BJ (cell line): ENCODE results near the gene TAF7. TPM values are rescaled to one million over a fixed set of nuclear protein-coding genes. Genes with fewer than 3 reads are reported as not detected.
"Not testable (repeated sequence)": the region's sequence is repeated elsewhere in the genome, so short reads cannot be mapped to it uniquely, and the experiment has no call there.

Experiments used
- CTCF ChIA-PET: fragments of 350-600 bp; formaldehyde crosslinking; extraction: SDS; loops from one replicate; lab custom pipeline; 2021; ENCODE audit warnings: antibody characterized with exemption, inconsistent platforms; lab: Yijun Ruan, JAX
- POLR2A ChIA-PET: fragments of 300-600 bp; sonication (Branson Sonifier 250); formaldehyde crosslinking; extraction: SDS; loops from one replicate; lab custom pipeline; 2021; ENCODE audit warnings: antibody characterized with exemption; lab: Charles Lee
- DNase-seq: peaks from one replicate; pipeline ENCODE4 v3.0.0-alpha.2; 2011; ENCODE audit warnings: low read depth
- H3K27me3 ChIP-seq: 2 replicates; pipeline ENCODE4 v1.6.0; 2011; ENCODE audit warnings: low read length; ENCODE audit not compliant: control insufficient read depth, insufficient read depth
- H3K36me3 ChIP-seq: 2 replicates; pipeline ENCODE4 v1.5.1; 2011; ENCODE audit warnings: low read length; ENCODE audit not compliant: control insufficient read depth, insufficient read depth
- H3K4me3 ChIP-seq: 2 replicates; pipeline ENCODE4 v1.5.1; 2011; ENCODE audit warnings: low read depth, mild to moderate bottlenecking, control low read depth, low read length
- CTCF ChIP-seq: IDR thresholded peaks from 2 replicates; pipeline ENCODE4 v1.5.1; 2011; ENCODE audit warnings: low read depth, mild to moderate bottlenecking, control low read depth, inconsistent platforms, low read length, moderate library complexity; ENCODE audit not compliant: insufficient read depth
- polyA plus RNA-seq: library from polyadenylated mRNA; depleted of rRNA; stranded (reverse); fragments of >200 nt; gene quantifications from 2 replicates; pipeline ENCODE4 v1.2.3, GENCODE V29; 2011

Gene TAF7
- polyA plus RNA-seq, 1 experiment, result 25.5 TPM

- DNase-seq, result no peak
- CTCF ChIA-PET, result interaction anchor here (0.8 to 11.7 kb wide), 20 partner anchors 10 to 299 kb away, joined by 3 to 85 read pairs (median 4); partner anchors contain the start of genes DIAPH1, PCDHB9, PCDHGA1 and PCDHGA10
- no peak for TF ChIP-seq CTCF
- H3K27me3 ChIP-seq, result no peaks in the 10 kb centered on the region
- peaks cover 2% of the 10 kb centered on the region for H3K36me3 ChIP-seq
- H3K4me3 ChIP-seq, result peak overlapping the region; percentile 73
- POLR2A ChIA-PET, result interaction anchor here (1.5 kb wide), 1 partner anchor 9 kb away, joined by 4 read pairs; no protein-coding TSS in a partner anchor
Measured at GRCh38 chr5:141319699-141320098, 885 bp downstream of the TAF7 start.

GRCh38 chr5:141319202-141319601 is 1.4 kb downstream of the TAF7 start:
- no peaks in the 10 kb centered on the region for H3K27me3 ChIP-seq
- CTCF ChIA-PET, result interaction anchor here (0.8 to 3.8 kb wide), 9 partner anchors 11 to 249 kb away, joined by 3 to 27 read pairs (median 4); partner anchors contain the start of genes PCDHGA1, PCDHGA7 and SLC25A2
- no peak for DNase-seq
- no peak overlapping the region for H3K4me3 ChIP-seq
- POLR2A ChIA-PET, result no interaction called here
- TF ChIP-seq CTCF, result no peak
- H3K36me3 ChIP-seq, result peaks cover 2% of the 10 kb centered on the region

- H3K36me3 ChIP-seq, DNase-seq, CTCF ChIA-PET, H3K4me3 ChIP-seq, POLR2A ChIA-PET, H3K27me3 ChIP-seq: not testable (repeated sequence)
Measured at GRCh38 chr5:141316963-141317362, 3.6 kb downstream of the TAF7 start.

- ChIA-PET POLR2A (no interaction called here), CTCF (no interaction called here)
- Histone ChIP-seq H3K4me3 (no peak overlapping the region), H3K36me3 (no peaks in the 10 kb centered on the region), H3K27me3 (no peaks in the 10 kb centered on the region)
- DNase-seq, result no peak
- TF ChIP-seq CTCF, result no peak
Measured at GRCh38 chr5:141313711-141314110, 6.9 kb downstream of the TAF7 start.

GRCh38 chr5:141306630-141307029 is 14.0 kb downstream of the TAF7 start:
- Histone ChIP-seq H3K36me3 (no peaks in the 10 kb centered on the region), H3K27me3 (no peaks in the 10 kb centered on the region), H3K4me3 (no peak overlapping the region)
- no peak for DNase-seq
- ChIA-PET POLR2A (no interaction called here), CTCF (no interaction called here)
- TF ChIP-seq CTCF, result no peak

GRCh38 chr5:141303756-141304155 is 16.8 kb downstream of the TAF7 start, which contains the start of gene SLC25A2:
SLC25A2 (minus strand) TSS chr5:141304049; CDS start chr5:141303865, 184 bp downstream.
- Histone ChIP-seq H3K27me3 (no peaks in the 10 kb centered on the region), H3K4me3 (no peak within 1 kb of the TSS), H3K36me3 (no peaks in the 10 kb centered on the region)
- no peak for TF ChIP-seq CTCF
- CTCF ChIA-PET, result interaction anchor here (1.6 kb wide), 1 partner anchor 16 kb away, joined by 5 read pairs; the partner anchor contains the start of gene TAF7
- no peak for DNase-seq
- POLR2A ChIA-PET, result no interaction called here
